Mammary epithelial cell (primary cell): ENCODE data around the gene UGGT2.

Source experiments
- EZH2 ChIP-seq: IDR thresholded peaks from 2 replicates; pipeline ENCODE4 v1.6.1; 2012; ENCODE audit warnings: low read length, inconsistent platforms, borderline replicate concordance
- TF ChIP-seq, protein P1 (sequence below), 2 donors: IDR thresholded peaks in 1 of 2; conservative IDR thresholded peaks in 1 of 2; 2 replicates each; pipeline ENCODE4 v1.5.1; 2011 to 2012; ENCODE audit warnings: inconsistent platforms in 2 of 2, low read length in 2 of 2, mild to moderate bottlenecking in 2 of 2, control low read depth in 1 of 2, low read depth in 1 of 2; ENCODE audit not compliant: insufficient read depth in 1 of 2; ENCODE audit errors: extremely low read depth in 1 of 2

DNA sequence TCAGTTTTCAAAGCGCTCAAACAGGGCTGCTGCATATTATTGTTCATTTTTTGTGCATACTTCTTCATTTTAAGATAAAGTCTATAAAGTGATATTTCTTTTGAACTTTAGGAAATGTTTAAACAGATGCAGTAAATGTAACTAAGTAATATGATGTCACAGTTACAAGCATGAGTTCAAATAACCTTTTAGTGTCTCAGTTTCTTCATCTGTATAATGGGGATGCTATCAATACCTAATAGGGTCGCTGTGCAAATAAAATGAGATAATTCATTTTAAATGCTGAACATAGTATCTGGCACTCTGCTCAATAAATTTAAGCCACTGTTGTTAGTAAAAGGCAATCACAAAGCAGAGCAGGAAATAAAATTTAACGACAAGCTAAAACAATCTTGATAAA is 97.5 kb downstream of the UGGT2 start:
- TF ChIP-seq, protein P1, sequence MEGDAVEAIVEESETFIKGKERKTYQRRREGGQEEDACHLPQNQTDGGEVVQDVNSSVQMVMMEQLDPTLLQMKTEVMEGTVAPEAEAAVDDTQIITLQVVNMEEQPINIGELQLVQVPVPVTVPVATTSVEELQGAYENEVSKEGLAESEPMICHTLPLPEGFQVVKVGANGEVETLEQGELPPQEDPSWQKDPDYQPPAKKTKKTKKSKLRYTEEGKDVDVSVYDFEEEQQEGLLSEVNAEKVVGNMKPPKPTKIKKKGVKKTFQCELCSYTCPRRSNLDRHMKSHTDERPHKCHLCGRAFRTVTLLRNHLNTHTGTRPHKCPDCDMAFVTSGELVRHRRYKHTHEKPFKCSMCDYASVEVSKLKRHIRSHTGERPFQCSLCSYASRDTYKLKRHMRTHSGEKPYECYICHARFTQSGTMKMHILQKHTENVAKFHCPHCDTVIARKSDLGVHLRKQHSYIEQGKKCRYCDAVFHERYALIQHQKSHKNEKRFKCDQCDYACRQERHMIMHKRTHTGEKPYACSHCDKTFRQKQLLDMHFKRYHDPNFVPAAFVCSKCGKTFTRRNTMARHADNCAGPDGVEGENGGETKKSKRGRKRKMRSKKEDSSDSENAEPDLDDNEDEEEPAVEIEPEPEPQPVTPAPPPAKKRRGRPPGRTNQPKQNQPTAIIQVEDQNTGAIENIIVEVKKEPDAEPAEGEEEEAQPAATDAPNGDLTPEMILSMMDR (conservative IDR thresholded peaks at IDR 0.05 in 1 of 2, IDR thresholded peaks at IDR 0.05 in 1 of 2; ENCODE audit: extremely low read depth in 1 of 2, insufficient read depth in 1 of 2, low read depth in 1 of 2, low read length in 2 of 2), result no peak
- no peak for TF ChIP-seq EZH2
